Measurements from ENCODE around the gene TMEM183A. TPM values are rescaled to one million over a fixed set of nuclear protein-coding genes. Genes with fewer than 3 reads are reported as not detected.
A peak's percentile ranks its signal among the peaks of the same experiment; 100 is the strongest.

The TMEM183A gene
- total RNA-seq, 1 donor from 2014 or later = 75.8 TPM

- H3K27me3 Mint-ChIP-seq = no peaks in the 10 kb centered on the region
- H3K36me3 Mint-ChIP-seq = peaks cover 5% of the 10 kb centered on the region
- DNase-seq (ENCODE audit: extremely low spot score, unreplicated experiment) = no peak
- H3K9me3 Mint-ChIP-seq = no peaks in the 10 kb centered on the region
- no peak for TF ChIP-seq CTCF (conservative IDR thresholded peaks at IDR 0.05)
- H3K27ac Mint-ChIP-seq = peak overlapping the region; percentile 9
- no peak overlapping the region for H3K4me3 Mint-ChIP-seq
- peaks cover 33% of the 10 kb centered on the region for H3K4me1 Mint-ChIP-seq (ENCODE audit: unreplicated experiment)
Observed at GRCh38 chr1:202961220-202961880, 45.8 kb upstream of the TMEM183A start.

- peak overlapping the region; percentile 78 for H3K4me3 Mint-ChIP-seq
- peaks cover 18% of the 10 kb centered on the region for H3K4me1 Mint-ChIP-seq (ENCODE audit: unreplicated experiment)
- TF ChIP-seq CTCF (conservative IDR thresholded peaks at IDR 0.05) = no peak
- H3K27me3 Mint-ChIP-seq = peaks cover 3% of the 10 kb centered on the region
- DNase-seq (ENCODE audit: extremely low spot score, unreplicated experiment) = no peak
- peaks cover 4% of the 10 kb centered on the region for H3K36me3 Mint-ChIP-seq
- no peaks in the 10 kb centered on the region for H3K9me3 Mint-ChIP-seq
- peak overlapping the region; percentile 86 for H3K27ac Mint-ChIP-seq
Observed at GRCh38 chr1:202964791-202965410, 42.3 kb upstream of the TMEM183A start.

GRCh38 chr1:202965422-202965821 lies 41.8 kb upstream of the TMEM183A start:
- TF ChIP-seq CTCF (conservative IDR thresholded peaks at IDR 0.05) = no peak
- H3K4me1 Mint-ChIP-seq (ENCODE audit: unreplicated experiment) = peaks cover 18% of the 10 kb centered on the region
- H3K36me3 Mint-ChIP-seq = peaks cover 4% of the 10 kb centered on the region
- peak overlapping the region; percentile 86 for H3K27ac Mint-ChIP-seq
- H3K9me3 Mint-ChIP-seq = no peaks in the 10 kb centered on the region
- peak overlapping the region; percentile 90 for H3K4me3 Mint-ChIP-seq
- H3K27me3 Mint-ChIP-seq = peaks cover 3% of the 10 kb centered on the region
- DNase-seq (ENCODE audit: extremely low spot score, unreplicated experiment) = no peak

GRCh38 chr1:202966006-202966898 lies 40.9 kb upstream of the TMEM183A start:
- Mint-ChIP-seq H3K4me1 (ENCODE audit: unreplicated experiment) (peaks cover 18% of the 10 kb centered on the region), H3K36me3 (peaks cover 4% of the 10 kb centered on the region), H3K27me3 (peaks cover 3% of the 10 kb centered on the region), H3K9me3 (no peaks in the 10 kb centered on the region), H3K4me3 (peak overlapping the region; percentile 90), H3K27ac (peak overlapping the region; percentile 86)
- no peak for TF ChIP-seq CTCF (conservative IDR thresholded peaks at IDR 0.05)
- no peak for DNase-seq (ENCODE audit: extremely low spot score, unreplicated experiment)

- Mint-ChIP-seq H3K27ac (peak overlapping the region; percentile 87), H3K4me3 (peak overlapping the region; percentile 95), H3K27me3 (peaks cover 14% of the 10 kb centered on the region), H3K36me3 (peaks cover 4% of the 10 kb centered on the region), H3K9me3 (no peaks in the 10 kb centered on the region), H3K4me1 (ENCODE audit: unreplicated experiment) (peaks cover 18% of the 10 kb centered on the region)
- DNase-seq (ENCODE audit: extremely low spot score, unreplicated experiment) = no peak
- no peak for TF ChIP-seq CTCF (conservative IDR thresholded peaks at IDR 0.05)
Observed at GRCh38 chr1:202967684-202968281, 39.4 kb upstream of the TMEM183A start.
